GM12878 (cell line): ENCODE measurements around the gene PSRC1. TPM values are rescaled to one million over a fixed set of nuclear protein-coding genes. Genes with fewer than 3 reads are reported as not detected.

Experiments
- ATAC-seq: fragments of 200-7000 bp; cut with Tn5 transposase; 3 replicates; pipeline ENCODE4 v1.9.1; 2020; ENCODE audit warnings: mild to moderate bottlenecking, moderate library complexity
- BruUV-seq: library from RNA; stranded (reverse); fragments of 400-500 nt; replicated peaks from 2 replicates; lab custom pipeline; 2021; lab: Mats Ljungman, UMichigan
- CTCF ChIA-PET: fragments of 300-600 bp; sonication (Branson Sonifier 250); formaldehyde crosslinking; extraction: SDS; loops from one replicate; lab custom pipeline; 2021; ENCODE audit warnings: inconsistent platforms; lab: Yijun Ruan, JAX
- POLR2A ChIA-PET: fragments of 350-600 bp; formaldehyde crosslinking; extraction: SDS; loops from one replicate; lab custom pipeline; 2021; ENCODE audit warnings: inconsistent platforms; lab: Charles Lee
- RAD21 ChIA-PET: fragments of 300-600 bp; sonication (Branson Sonifier 250); formaldehyde crosslinking; loops from one replicate; lab custom pipeline; 2023; ENCODE audit warnings: antibody characterized with exemption; ENCODE audit not compliant: unreplicated experiment; lab: Charles Lee
- SMC1A ChIA-PET: fragments of 300-600 bp; sonication (Branson Sonifier 250); formaldehyde crosslinking; loops from one replicate; lab custom pipeline; 2023; ENCODE audit not compliant: unreplicated experiment, uncharacterized antibody; lab: Charles Lee
- DNase-seq: peaks from one replicate; pipeline ENCODE4 v3.0.0-alpha.2; 2011; ENCODE audit warnings: low read depth, low spot score
- FAIRE-seq: peaks from 3 replicates; lab custom pipeline; 2011; peaks lifted over from hg19 to GRCh38; lab: Jason Lieb, UNC
- H2AFZ ChIP-seq: 2 replicates; pipeline ENCODE4 v1.6.0; 2011; ENCODE audit warnings: low read depth, low read length, control low read depth; ENCODE audit not compliant: control insufficient read depth
- H3K27ac ChIP-seq: 2 replicates; pipeline ENCODE4 v1.5.1; 2011; ENCODE audit warnings: control low read depth; ENCODE audit not compliant: control insufficient read depth, insufficient read depth
- H3K27me3 ChIP-seq, 2 experiments: replicated peaks in 1 of 2; 2 replicates each; pipeline versions ENCODE4 v1.6.0 to v1.6.1; 2011; ENCODE audit warnings: low read length in 1 of 2; ENCODE audit not compliant: control insufficient read depth in 2 of 2, insufficient read depth in 2 of 2
- H3K36me3 ChIP-seq, 2 experiments: 2 replicates each; pipeline ENCODE4 v1.5.1; 2011; ENCODE audit warnings: low read length in 1 of 2; ENCODE audit not compliant: control insufficient read depth in 2 of 2, insufficient read depth in 2 of 2
- H3K4me1 ChIP-seq: 2 replicates; pipeline ENCODE4 v1.6.1; 2011; ENCODE audit warnings: mild to moderate bottlenecking, low read length, moderate library complexity, mixed read lengths; ENCODE audit not compliant: control insufficient read depth, insufficient read depth
- H3K4me2 ChIP-seq: 2 replicates; pipeline ENCODE4 v1.6.0; 2011; ENCODE audit warnings: control low read depth; ENCODE audit not compliant: control insufficient read depth, insufficient read depth
- H3K4me3 ChIP-seq: fragments of 200-600 bp; sonication (generic); 2 replicates; pipeline ENCODE4 v1.5.1; 2016
- H3K79me2 ChIP-seq: 2 replicates; pipeline ENCODE4 v1.6.0; 2011; ENCODE audit warnings: low read length; ENCODE audit not compliant: control insufficient read depth, insufficient read depth
- H3K9ac ChIP-seq: 2 replicates; pipeline ENCODE4 v1.8.0; 2011; ENCODE audit warnings: low read length, control low read depth, mixed read lengths; ENCODE audit not compliant: control insufficient read depth, insufficient read depth
- H3K9me3 ChIP-seq: replicated peaks from 3 replicates; pipeline ENCODE4 v1.5.1; 2011; ENCODE audit warnings: mild to moderate bottlenecking, low read length; ENCODE audit not compliant: control insufficient read depth, insufficient read depth
- H4K20me1 ChIP-seq: 2 replicates; pipeline ENCODE4 v1.6.0; 2011; ENCODE audit not compliant: control insufficient read depth, insufficient read depth
- CUX1 ChIP-seq: IDR thresholded peaks from 2 replicates; pipeline ENCODE4 v1.6.1; 2012; ENCODE audit warnings: improper control_type of control experiment, low read depth, low read length; ENCODE audit not compliant: insufficient replicate concordance
- FOXK2 ChIP-seq: fragments of 450-650 bp; IDR thresholded peaks from 2 replicates; pipeline ENCODE4 v1.6.1; 2017; ENCODE audit warnings: mild to moderate bottlenecking, moderate library complexity
- HDAC6 ChIP-seq: fragments of 200-600 bp; sonication (generic); IDR thresholded peaks from one replicate; pipeline ENCODE4 v1.8.0; 2017; ENCODE audit warnings: antibody characterized with exemption; ENCODE audit not compliant: unreplicated experiment
- RB1 ChIP-seq: fragments of 450-650 bp; formaldehyde crosslinking; IDR thresholded peaks from 2 replicates; pipeline ENCODE4 v1.6.1; 2017; ENCODE audit warnings: mild to moderate bottlenecking, borderline replicate concordance
- SUPT20H ChIP-seq: IDR thresholded peaks from 2 replicates; pipeline ENCODE4 v1.6.1; 2011; ENCODE audit warnings: low read depth, mild to moderate bottlenecking, low read length, moderate library complexity, borderline replicate concordance; ENCODE audit not compliant: control insufficient read depth
- ZBED1 ChIP-seq: IDR thresholded peaks from 2 replicates; pipeline ENCODE4 v1.6.1; 2016; ENCODE audit warnings: borderline replicate concordance
- ZBTB40 ChIP-seq: fragments of 450-650 bp; IDR thresholded peaks from 2 replicates; pipeline ENCODE4 v1.6.1; 2016; ENCODE audit warnings: mild to moderate bottlenecking, moderate library complexity, borderline replicate concordance
- ZNF592 ChIP-seq: fragments of 450-650 bp; IDR thresholded peaks from 2 replicates; pipeline ENCODE4 v1.6.1; 2017; ENCODE audit warnings: mild to moderate bottlenecking, moderate library complexity
- WGBS: methylation state at CpG from one replicate; pipeline ENCODE4 v1.1.6; 2016; ENCODE audit warnings: low lambda C conversion rate; ENCODE audit not compliant: insufficient replicate concordance, insufficient coverage; ENCODE audit errors: missing lambda C conversion rate; 5-methylcytosine and 5-hydroxymethylcytosine counted together
- in situ Hi-C: fragments of 300-500 bp; cut with MboI; formaldehyde crosslinking; loops from 9 replicates; pipeline ENCODE4 v1.14.3; 2018; ENCODE audit warnings: mixed read lengths
- intact Hi-C: fragments of 100-400 bp; cut with micrococcal nuclease; formaldehyde crosslinking; loops from one replicate; pipeline ENCODE4 v1.14.2; 2022; ENCODE audit not compliant: unreplicated experiment
- polyA plus RNA-seq, 11 experiments: library from polyadenylated mRNA; depleted of rRNA in 4 of 11; unstranded in 6 of 11; stranded (reverse) in 5 of 11; fragments of >200 nt; fragmentation: Nextera tagmentation in 4 of 11; fragmentation: Illumina TruSeq in 1 of 11; extraction: Ambion mirVana in 4 of 11; extraction: Trizol in 1 of 11; gene quantifications; 1 replicate in 1 of 11; 2 replicates in 10 of 11; pipeline versions ENCODE4 v1.2.1 to v1.2.3, GENCODE V29; 2011 to 2016; ENCODE audit warnings: inconsistent platforms in 2 of 11, missing spikeins in 2 of 11, low read depth in 1 of 11
- total RNA-seq, 4 experiments: library from RNA; depleted of rRNA in 3 of 4; stranded (reverse); fragments of >200 nt in 3 of 4; fragmentation: Illumina TruSeq in 1 of 4; extraction: Trizol in 1 of 4; gene quantifications; 2 replicates each; pipeline versions ENCODE4 v1.2.1 to v1.2.3, GENCODE V29; 2013 to 2021

The PSRC1 gene
- total and polyA plus RNA-seq, 10 of the 15 experiments (the other 5 are each of a cell fraction or from before 2014, with no cell fraction given): 1.2 to 11.8 (median 4.9) TPM

- Histone ChIP-seq H3K9ac (no peak overlapping the region), H3K36me3 (no peaks in the 10 kb centered on the region), H3K27ac (no peak overlapping the region), H3K27me3 (no peaks in the 10 kb centered on the region; a peak in 1 of 4 replicates), H3K4me3 (no peak overlapping the region), H3K4me2 (no peak overlapping the region), H3K79me2 (no peaks in the 10 kb centered on the region), H4K20me1 (no peaks in the 10 kb centered on the region), H3K9me3 (no peaks in the 10 kb centered on the region), H3K4me1 (no peaks in the 10 kb centered on the region), H2AFZ (no peak overlapping the region)
- BruUV-seq: no TSS peak
- ChIA-PET SMC1A (interaction anchor here (0.6 kb wide), 1 partner anchor 94 kb away, joined by 4 read pairs; no protein-coding TSS in a partner anchor), RAD21 (interaction anchor here (0.8 kb wide), 1 partner anchor 26 kb away, joined by 3 read pairs; the partner anchor contains the start of gene PSRC1), CTCF (interaction anchor here (0.9 to 1.4 kb wide), 3 partner anchors 9 to 275 kb away, joined by 3 to 4 read pairs (median 4); no protein-coding TSS in a partner anchor), POLR2A (interaction anchor here (0.7 kb wide), 1 partner anchor 166 kb away, joined by 4 read pairs; no protein-coding TSS in a partner anchor)
- no peak for DNase-seq
- ATAC-seq: no peak
- in situ Hi-C loops (no loop called here), intact Hi-C loops (no loop called here)
- 49% methylated on average over 3 of the region's 5 CpGs for WGBS
- FAIRE-seq: no peak
- TF ChIP-seq HDAC6: no peak
- TF ChIP-seq FOXK2: no peak
- no peak for TF ChIP-seq RB1
- no peak for TF ChIP-seq ZNF592
- TF ChIP-seq ZBED1: no peak
- TF ChIP-seq ZBTB40: no peak
- no peak for TF ChIP-seq CUX1
- TF ChIP-seq SUPT20H: no peak
These were observed 25.8 kb downstream of the PSRC1 start for GRCh38 chr1:109256971-109257681.
